ENCODE results near the gene NCKAP5.

- no peak for TF ChIP-seq CTCF (IDR thresholded peaks at IDR 0.05)
- no peak for TF ChIP-seq POLR2A (IDR thresholded peaks at IDR 0.05)
These were observed 226.7 kb downstream of the NCKAP5 start for GRCh38 chr2:133341575-133341974.
